K562 (cell line): ENCODE results near the gene ROR2.

Source experiments
- CREB1 ChIP-seq, 2 experiments: sonication (generic) in 1 of 2; formaldehyde crosslinking in 1 of 2; IDR thresholded peaks; 2 replicates each; pipeline versions ENCODE4 v1.6.1 to v1.8.0; 2012 to 2022; ENCODE audit warnings: inconsistent platforms in 1 of 2, mild to moderate bottlenecking in 1 of 2, missing genetic modification reagents in 1 of 2, moderate library complexity in 1 of 2
- SIN3B ChIP-seq: fragments of 450-650 bp; IDR thresholded peaks from 2 replicates; pipeline ENCODE4 v1.6.1; 2017; ENCODE audit warnings: low read depth, mild to moderate bottlenecking, moderate library complexity

GRCh38 chr9:91803970-91804752 is 145.9 kb downstream of the ROR2 start:
- TF ChIP-seq CREB1 (IDR thresholded peaks at IDR 0.05) (no peak), CREB1 (CRISPR knock-in tag; IDR thresholded peaks at IDR 0.05) (no peak), SIN3B (no peak)
